HFFc6 (cell line): ENCODE measurements around the gene SLC1A4. TPM values are rescaled to one million over a fixed set of nuclear protein-coding genes. Genes with fewer than 3 reads are reported as not detected.

ENCODE experiments used
- DNase-seq: peaks from one replicate; pipeline ENCODE4 v3.0.0-alpha.2; 2018
- H3K27ac Mint-ChIP-seq: 2 replicates; pipeline ENCODE4 v1.8.0; 2020; ENCODE audit warnings: mild to moderate bottlenecking, mixed read lengths
- H3K27me3 Mint-ChIP-seq: 2 replicates; pipeline ENCODE4 v1.8.0; 2021; ENCODE audit warnings: mild to moderate bottlenecking, moderate library complexity, mixed read lengths; ENCODE audit not compliant: insufficient read depth
- H3K36me3 Mint-ChIP-seq: 2 replicates; pipeline ENCODE4 v1.8.0; 2021; ENCODE audit warnings: low read depth, mixed read lengths
- H3K4me1 Mint-ChIP-seq: 2 replicates; pipeline ENCODE4 v1.8.0; 2020; ENCODE audit warnings: low read depth, mixed read lengths
- H3K4me3 Mint-ChIP-seq: 2 replicates; pipeline ENCODE4 v1.8.0; 2020; ENCODE audit warnings: mild to moderate bottlenecking, moderate library complexity, mixed read lengths
- H3K9me3 Mint-ChIP-seq: 2 replicates; pipeline ENCODE4 v1.8.0; 2020; ENCODE audit warnings: mild to moderate bottlenecking, mixed read lengths
- CTCF ChIP-seq: fragments of 200-600 bp; sonication (generic); IDR thresholded peaks from 2 replicates; pipeline ENCODE4 v1.5.0; 2021; ENCODE audit warnings: antibody characterized with exemption, mild to moderate bottlenecking
- total RNA-seq, 6 experiments: library from RNA; stranded (reverse); fragmentation: NEBNext Ultra II Directional; extraction: Animal tissue kit (Norgen Biotek cat#: 25700); gene quantifications; 2 replicates in 1 of 6; 3 replicates in 5 of 6; pipeline ENCODE4 v1.2.3, GENCODE V29; 2021

SLC1A4 gene
- total RNA-seq, 6 experiments from 2014 or later = 7.2 to 10.3 (median 9.0) TPM

GRCh38 chr2:65071499-65072180 is 82.4 kb downstream of the SLC1A4 start:
- TF ChIP-seq CTCF = peak; percentile 58
- Mint-ChIP-seq H3K27me3 (peaks cover 10% of the 10 kb centered on the region), H3K4me1 (peaks cover 53% of the 10 kb centered on the region), H3K27ac (peak overlapping the region; percentile 84), H3K9me3 (no peaks in the 10 kb centered on the region), H3K4me3 (no peak overlapping the region; the same call in 1 of the 2 replicates), H3K36me3 (peaks cover 15% of the 10 kb centered on the region)
- peak; percentile 41 for DNase-seq

GRCh38 chr2:65072181-65072970 is 83.2 kb downstream of the SLC1A4 start:
- Mint-ChIP-seq H3K27ac (peak overlapping the region; percentile 21; the same call in 1 of the 2 replicates), H3K36me3 (peaks cover 20% of the 10 kb centered on the region), H3K9me3 (no peaks in the 10 kb centered on the region), H3K4me3 (no peak overlapping the region), H3K4me1 (peaks cover 59% of the 10 kb centered on the region), H3K27me3 (peaks cover 10% of the 10 kb centered on the region)
- no peak for DNase-seq
- no peak for TF ChIP-seq CTCF

Other genes starting within 250 kb of the SLC1A4 start
- 1 to 10 TPM; 5.7 to 9.7 (median 7.1) TPM for gene CEP68, start 67.0 kb downstream of the SLC1A4 start, total RNA-seq
- gene RAB1A, start 140.7 kb downstream of the SLC1A4 start, total RNA-seq = 100 to 1,000 TPM; 204 to 230 (median 222) TPM
- gene ACTR2, start 238.4 kb downstream of the SLC1A4 start, total RNA-seq = 100 to 1,000 TPM; 412 to 450 (median 427) TPM